A549 (cell line): ENCODE measurements around the gene ARHGAP26.

Source experiments
- KDM5A ChIP-seq: fragments of 200-600 bp; sonication (generic); IDR thresholded peaks from 2 replicates; pipeline ENCODE4 v1.6.1; 2016; ENCODE audit warnings: antibody characterized with exemption, mild to moderate bottlenecking
- MAZ ChIP-seq: fragments of 150-350 bp; IDR thresholded peaks from 2 replicates; pipeline ENCODE4 v1.6.1; 2014; ENCODE audit warnings: antibody characterized with exemption, low read depth, low read length, borderline replicate concordance
- MYC ChIP-seq: IDR thresholded peaks from 2 replicates; pipeline ENCODE4 v1.6.1; 2012; ENCODE audit warnings: mild to moderate bottlenecking, inconsistent platforms, low read length, improper control_type of control experiment, borderline replicate concordance
- SMC3 ChIP-seq: fragments of >200 bp; sonication (Bioruptor Twin); formaldehyde crosslinking; IDR thresholded peaks from 3 replicates; pipeline ENCODE4 v1.6.1; 2018; ENCODE audit warnings: inconsistent platforms
- TF ChIP-seq, protein P1 (sequence below): fragments of >200 bp; sonication (Bioruptor Twin); formaldehyde crosslinking; IDR thresholded peaks from 3 replicates; pipeline ENCODE4 v1.5.1; 2016
- TF ChIP-seq, protein P2 (sequence below): IDR thresholded peaks from 2 replicates; pipeline ENCODE4 v1.6.1; 2012; ENCODE audit warnings: low read depth, borderline replicate concordance

DNA sequence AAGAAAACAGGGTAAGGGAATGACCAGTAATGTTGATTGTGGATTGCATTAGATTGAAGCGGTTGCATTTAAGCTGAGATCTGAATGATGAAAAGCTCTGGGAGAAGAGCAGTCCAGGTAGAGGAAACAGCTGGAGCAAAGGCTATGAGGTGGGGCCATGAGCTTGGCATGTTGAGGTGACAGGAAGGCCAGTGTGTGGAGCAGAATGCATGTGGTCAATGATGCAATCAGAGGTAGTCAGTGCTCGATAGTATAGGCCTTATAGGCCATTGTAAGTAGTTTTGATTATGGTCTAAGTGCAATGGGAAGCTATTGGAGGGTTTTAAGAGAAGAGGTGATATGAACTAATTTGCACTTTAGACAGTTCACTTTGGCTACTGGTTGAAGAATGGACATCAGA lies 270.4 kb downstream of the ARHGAP26 start:
- TF ChIP-seq MYC (no peak), SMC3 (no peak), MAZ (no peak), KDM5A (no peak)
- TF ChIP-seq, protein P1, sequence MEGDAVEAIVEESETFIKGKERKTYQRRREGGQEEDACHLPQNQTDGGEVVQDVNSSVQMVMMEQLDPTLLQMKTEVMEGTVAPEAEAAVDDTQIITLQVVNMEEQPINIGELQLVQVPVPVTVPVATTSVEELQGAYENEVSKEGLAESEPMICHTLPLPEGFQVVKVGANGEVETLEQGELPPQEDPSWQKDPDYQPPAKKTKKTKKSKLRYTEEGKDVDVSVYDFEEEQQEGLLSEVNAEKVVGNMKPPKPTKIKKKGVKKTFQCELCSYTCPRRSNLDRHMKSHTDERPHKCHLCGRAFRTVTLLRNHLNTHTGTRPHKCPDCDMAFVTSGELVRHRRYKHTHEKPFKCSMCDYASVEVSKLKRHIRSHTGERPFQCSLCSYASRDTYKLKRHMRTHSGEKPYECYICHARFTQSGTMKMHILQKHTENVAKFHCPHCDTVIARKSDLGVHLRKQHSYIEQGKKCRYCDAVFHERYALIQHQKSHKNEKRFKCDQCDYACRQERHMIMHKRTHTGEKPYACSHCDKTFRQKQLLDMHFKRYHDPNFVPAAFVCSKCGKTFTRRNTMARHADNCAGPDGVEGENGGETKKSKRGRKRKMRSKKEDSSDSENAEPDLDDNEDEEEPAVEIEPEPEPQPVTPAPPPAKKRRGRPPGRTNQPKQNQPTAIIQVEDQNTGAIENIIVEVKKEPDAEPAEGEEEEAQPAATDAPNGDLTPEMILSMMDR = no peak
- TF ChIP-seq, protein P2, sequence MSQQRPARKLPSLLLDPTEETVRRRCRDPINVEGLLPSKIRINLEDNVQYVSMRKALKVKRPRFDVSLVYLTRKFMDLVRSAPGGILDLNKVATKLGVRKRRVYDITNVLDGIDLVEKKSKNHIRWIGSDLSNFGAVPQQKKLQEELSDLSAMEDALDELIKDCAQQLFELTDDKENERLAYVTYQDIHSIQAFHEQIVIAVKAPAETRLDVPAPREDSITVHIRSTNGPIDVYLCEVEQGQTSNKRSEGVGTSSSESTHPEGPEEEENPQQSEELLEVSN = no peak
